HCT116 (cell line): ENCODE data around the gene MAPKBP1. TPM values are rescaled to one million over a fixed set of nuclear protein-coding genes. Genes with fewer than 3 reads are reported as not detected.

Experiments used
- ATAC-seq: fragments of 200-7000 bp; cut with Tn5 transposase; 2 replicates; pipeline ENCODE4 v1.9.1; 2020; ENCODE audit warnings: mild to moderate bottlenecking, moderate library complexity
- BruUV-seq: library from RNA; stranded (reverse); fragments of 400-500 nt; replicated peaks from 2 replicates; lab custom pipeline; 2021; lab: Mats Ljungman, UMichigan
- CTCF ChIA-PET: fragments of 300-600 bp; sonication (Branson Sonifier 250); formaldehyde crosslinking; loops from one replicate; lab custom pipeline; 2021; ENCODE audit warnings: antibody characterized with exemption; lab: Charles Lee
- POLR2A ChIA-PET: fragments of 300-600, 350-600 bp; sonication (Branson Sonifier 250); formaldehyde crosslinking; loops from one replicate; lab custom pipeline; 2021; ENCODE audit warnings: antibody characterized with exemption; lab: Charles Lee
- RAD21 ChIA-PET, 2 experiments: fragments of 300-600 bp; sonication (Branson Sonifier 250); formaldehyde crosslinking; loops; one replicate each; lab custom pipeline; 2023; ENCODE audit warnings: low total read pairs in 2 of 2; ENCODE audit not compliant: uncharacterized antibody in 2 of 2, unreplicated experiment in 2 of 2, low non-redundant PET in 1 of 2; lab: Charles Lee
- DNase-seq: peaks from one replicate; pipeline ENCODE4 v3.0.0-alpha.2; 2010; ENCODE audit warnings: low read depth, low spot score
- H2AFZ ChIP-seq: fragments of 200-600 bp; shearing (Covaris generic), sonication (generic); 2 replicates; pipeline ENCODE4 v1.6.1; 2017; ENCODE audit warnings: low read depth, mixed run types, mixed read lengths, antibody characterized with exemption, low read length; ENCODE audit not compliant: poor library complexity, severe bottlenecking
- H3K27ac ChIP-seq: 2 replicates; pipeline ENCODE4 v1.5.1; 2012; ENCODE audit warnings: low read depth, low read length
- H3K27me3 ChIP-seq: fragments of 200-600 bp; sonication (generic); 2 replicates; pipeline ENCODE4 v1.6.1; 2016; ENCODE audit warnings: mixed run types, low read length, mixed read lengths; ENCODE audit not compliant: insufficient read depth
- H3K36me3 ChIP-seq, 2 experiments: fragments of 200-500 bp in 1 of 2; fragments of 200-600 bp in 1 of 2; sonication (Bioruptor generic) in 1 of 2; sonication (generic) in 1 of 2; 2 replicates each; pipeline versions ENCODE4 v1.5.1 to v1.6.1; 2014 to 2016; ENCODE audit warnings: low read length in 2 of 2, inconsistent platforms in 1 of 2, mixed read lengths in 1 of 2, mixed run types in 1 of 2; ENCODE audit not compliant: insufficient read depth in 2 of 2, control insufficient read depth in 1 of 2
- H3K4me1 ChIP-seq, 2 experiments: fragments of 200-600 bp in 1 of 2; sonication (generic) in 1 of 2; 2 replicates each; pipeline versions ENCODE4 v1.5.1 to v1.6.1; 2012 to 2017; ENCODE audit warnings: low read length in 2 of 2, inconsistent platforms in 1 of 2, mild to moderate bottlenecking in 1 of 2, mixed read lengths in 1 of 2, mixed run types in 1 of 2, moderate library complexity in 1 of 2; ENCODE audit not compliant: insufficient read depth in 2 of 2, control insufficient read depth in 1 of 2
- H3K4me2 ChIP-seq: fragments of 200-600 bp; sonication (generic); 2 replicates; pipeline ENCODE4 v1.6.1; 2017; ENCODE audit warnings: mixed run types, low read length, mixed read lengths
- H3K4me3 ChIP-seq, 2 experiments: fragments of 200-600 bp in 1 of 2; sonication (generic) in 1 of 2; replicated peaks in 1 of 2; 2 replicates each; pipeline ENCODE4 v1.5.1; 2011 to 2016; ENCODE audit warnings: low read length in 2 of 2, control low read depth in 1 of 2, low read depth in 1 of 2, mild to moderate bottlenecking in 1 of 2, mixed read lengths in 1 of 2, mixed run types in 1 of 2
- H3K79me2 ChIP-seq: fragments of 200-600 bp; sonication (generic); 2 replicates; pipeline ENCODE4 v1.6.1; 2017; ENCODE audit warnings: mild to moderate bottlenecking, mixed run types, low read length, moderate library complexity, mixed read lengths; ENCODE audit not compliant: insufficient read depth
- H3K9ac ChIP-seq: fragments of 200-600 bp; sonication (generic); 2 replicates; pipeline ENCODE4 v1.6.1; 2016; ENCODE audit warnings: low read length, mixed read lengths
- H3K9me2 ChIP-seq: fragments of 200-600 bp; sonication (generic), shearing (Covaris generic); 2 replicates; pipeline ENCODE4 v1.6.1; 2017; ENCODE audit warnings: mixed run types, mild to moderate bottlenecking, moderate library complexity; ENCODE audit not compliant: insufficient read depth
- H3K9me3 ChIP-seq, 2 experiments: fragments of 200-500 bp in 1 of 2; fragments of 200-600 bp in 1 of 2; sonication (Bioruptor generic) in 1 of 2; sonication (generic) in 1 of 2; 2 replicates each; pipeline ENCODE4 v1.6.1; 2014 to 2017; ENCODE audit warnings: low read length in 2 of 2, mixed read lengths in 2 of 2, inconsistent platforms in 1 of 2, low read depth in 1 of 2, mild to moderate bottlenecking in 1 of 2, mixed run types in 1 of 2, moderate library complexity in 1 of 2; ENCODE audit not compliant: control insufficient read depth in 1 of 2, insufficient read depth in 1 of 2
- H4K20me1 ChIP-seq: fragments of 200-600 bp; sonication (generic), shearing (Covaris generic); 2 replicates; pipeline ENCODE4 v1.6.1; 2017; ENCODE audit warnings: mixed run types, mild to moderate bottlenecking, moderate library complexity; ENCODE audit not compliant: insufficient read depth
- CBX3 ChIP-seq: IDR thresholded peaks from 2 replicates; pipeline ENCODE4 v1.6.1; 2012; ENCODE audit warnings: low read depth
- CEBPB ChIP-seq: IDR thresholded peaks from 2 replicates; pipeline ENCODE4 v1.6.1; 2012; ENCODE audit warnings: low read depth
- EGR1 ChIP-seq: IDR thresholded peaks from 2 replicates; pipeline ENCODE4 v1.6.1; 2012; ENCODE audit warnings: low read depth
- ELF1 ChIP-seq: IDR thresholded peaks from 2 replicates; pipeline ENCODE4 v1.6.1; 2012; ENCODE audit warnings: low read depth, borderline replicate concordance
- EZH2 ChIP-seq: fragments of 200-600 bp; sonication (generic); IDR thresholded peaks from 2 replicates; pipeline ENCODE4 v1.6.1; 2017; ENCODE audit warnings: antibody characterized with exemption, mixed run types
- FOSL1 ChIP-seq: IDR thresholded peaks from 2 replicates; pipeline ENCODE4 v1.6.1; 2012; ENCODE audit warnings: low read depth
- JUND ChIP-seq: IDR thresholded peaks from 2 replicates; pipeline ENCODE4 v1.6.1; 2012
- POLR2A ChIP-seq: IDR thresholded peaks from 2 replicates; pipeline ENCODE4 v1.7.0; 2011; ENCODE audit warnings: borderline replicate concordance; ENCODE audit not compliant: insufficient read depth, insufficient read length; ENCODE audit errors: extremely low read depth
- POLR2AphosphoS5 ChIP-seq: IDR thresholded peaks from 2 replicates; pipeline ENCODE4 v1.6.1; 2011; ENCODE audit warnings: mild to moderate bottlenecking, low read depth, low read length, moderate library complexity
- RAD21 ChIP-seq: IDR thresholded peaks from 2 replicates; pipeline ENCODE4 v1.6.1; 2012; ENCODE audit warnings: low read depth, mild to moderate bottlenecking
- SIN3A ChIP-seq: IDR thresholded peaks from 2 replicates; pipeline ENCODE4 v1.6.1; 2012; ENCODE audit warnings: low read depth
- SP1 ChIP-seq: IDR thresholded peaks from 2 replicates; pipeline ENCODE4 v1.6.1; 2012; ENCODE audit warnings: low read depth
- SRF ChIP-seq: IDR thresholded peaks from 2 replicates; pipeline ENCODE4 v1.6.1; 2012; ENCODE audit warnings: low read depth
- TCF7L2 ChIP-seq: IDR thresholded peaks from 2 replicates; pipeline ENCODE4 v1.7.0; 2011; ENCODE audit warnings: borderline replicate concordance, inconsistent platforms; ENCODE audit not compliant: insufficient read depth, insufficient read length; ENCODE audit errors: extremely low read depth
- YY1 ChIP-seq: IDR thresholded peaks from 2 replicates; pipeline ENCODE4 v1.6.1; 2011; ENCODE audit warnings: low read length, low read depth, moderate library complexity, mild to moderate bottlenecking; ENCODE audit not compliant: insufficient replicate concordance; ENCODE audit errors: extremely low read depth
- ZFX ChIP-seq: fragments of 450-650 bp; IDR thresholded peaks from 2 replicates; pipeline ENCODE4 v1.6.1; 2017
- ZNF274 ChIP-seq: fragments of 200-500 bp; sonication (Bioruptor generic); IDR thresholded peaks from 2 replicates; pipeline ENCODE4 v1.6.1; 2014; ENCODE audit warnings: mild to moderate bottlenecking, low read depth, low read length, inconsistent platforms
- intact Hi-C: fragments of 100-400 bp; cut with micrococcal nuclease; formaldehyde crosslinking; loops from 2 replicates; pipeline ENCODE4 v1.10.0; 2022
- total RNA-seq: library from RNA; stranded (reverse); gene quantifications from one replicate; pipeline ENCODE4 v1.2.1, GENCODE V29; 2021; ENCODE audit not compliant: unreplicated experiment
- TF ChIP-seq, protein P1 (sequence below): IDR thresholded peaks from 2 replicates; pipeline ENCODE4 v1.6.1; 2011; ENCODE audit warnings: mild to moderate bottlenecking, low read length, moderate library complexity; ENCODE audit not compliant: insufficient replicate concordance; ENCODE audit errors: extremely low read depth
- TF ChIP-seq, protein P2 (sequence below): IDR thresholded peaks from 2 replicates; pipeline ENCODE4 v1.6.1; 2012
- TF ChIP-seq, protein P3 (sequence below): IDR thresholded peaks from 2 replicates; pipeline ENCODE4 v1.6.1; 2012

Gene MAPKBP1
- total RNA-seq, 1 experiment from 2014 or later, result 21.3 TPM

DNA sequence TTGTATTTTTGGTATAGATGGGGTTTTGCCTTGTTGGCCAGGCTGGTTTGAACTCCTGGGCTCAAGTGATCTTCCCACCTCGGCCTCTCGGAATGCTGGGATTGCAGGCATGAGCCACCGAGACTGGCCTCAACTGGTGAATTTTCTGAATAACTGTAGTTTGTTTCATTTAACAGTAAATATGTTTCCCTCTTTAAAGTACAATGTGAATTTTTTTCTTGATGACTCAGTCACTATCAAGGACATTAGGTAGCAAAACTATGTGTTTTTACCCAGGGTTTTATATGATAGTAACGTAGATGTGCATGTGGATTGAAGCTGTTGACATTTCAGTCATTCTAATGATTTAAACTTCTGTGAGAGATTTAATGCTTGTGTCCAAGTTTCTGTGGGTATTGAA lies 40.2 kb upstream of the MAPKBP1 start:
- no peaks in the 10 kb centered on the region for H3K79me2 ChIP-seq
- ChIA-PET CTCF (no interaction called here), RAD21 (no interaction called here), POLR2A (no interaction called here)
- BruUV-seq, result no TSS peak
- no peak overlapping the region for H3K4me3 ChIP-seq
- no peak for DNase-seq
- no peak overlapping the region for H3K9ac ChIP-seq
- no peak for ATAC-seq
- H3K4me2 ChIP-seq, result no peak overlapping the region
- intact Hi-C loops, result no loop called here
- no peak overlapping the region for H2AFZ ChIP-seq
- H3K27me3 ChIP-seq, result no peaks in the 10 kb centered on the region
- no peak overlapping the region for H3K27ac ChIP-seq
- no peaks in the 10 kb centered on the region for H3K9me3 ChIP-seq
- no peaks in the 10 kb centered on the region for H4K20me1 ChIP-seq
- no peaks in the 10 kb centered on the region for H3K9me2 ChIP-seq
- H3K4me1 ChIP-seq, result no peaks in the 10 kb centered on the region
- H3K36me3 ChIP-seq, result peaks cover 9 to 17% of the 10 kb centered on the region in 2 experiments; a peak in 3 of 4 replicates
- TF ChIP-seq ZNF274 (no peak), EGR1 (no peak), EZH2 (no peak)

DNA sequence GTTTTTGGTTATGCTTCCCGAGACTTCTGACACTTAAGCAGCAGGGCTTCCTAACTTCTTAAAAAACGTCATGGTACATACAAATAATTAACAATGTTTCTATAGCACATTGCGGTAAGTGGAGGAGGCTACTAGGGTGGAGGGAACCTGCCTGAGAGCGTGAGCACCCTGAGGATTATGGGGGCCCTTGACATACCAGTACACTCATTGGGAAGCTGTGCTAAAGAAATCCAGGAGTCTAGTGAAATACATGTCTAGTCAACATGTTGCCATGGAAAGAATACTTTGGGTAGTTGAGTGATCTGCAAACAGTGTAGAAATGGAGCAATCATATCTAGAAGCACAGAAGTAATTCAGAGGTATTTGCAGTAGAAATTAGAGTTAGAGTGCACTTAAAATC lies 39.2 kb upstream of the MAPKBP1 start:
- TF ChIP-seq JUND, result no peak
- TF ChIP-seq, protein P1, sequence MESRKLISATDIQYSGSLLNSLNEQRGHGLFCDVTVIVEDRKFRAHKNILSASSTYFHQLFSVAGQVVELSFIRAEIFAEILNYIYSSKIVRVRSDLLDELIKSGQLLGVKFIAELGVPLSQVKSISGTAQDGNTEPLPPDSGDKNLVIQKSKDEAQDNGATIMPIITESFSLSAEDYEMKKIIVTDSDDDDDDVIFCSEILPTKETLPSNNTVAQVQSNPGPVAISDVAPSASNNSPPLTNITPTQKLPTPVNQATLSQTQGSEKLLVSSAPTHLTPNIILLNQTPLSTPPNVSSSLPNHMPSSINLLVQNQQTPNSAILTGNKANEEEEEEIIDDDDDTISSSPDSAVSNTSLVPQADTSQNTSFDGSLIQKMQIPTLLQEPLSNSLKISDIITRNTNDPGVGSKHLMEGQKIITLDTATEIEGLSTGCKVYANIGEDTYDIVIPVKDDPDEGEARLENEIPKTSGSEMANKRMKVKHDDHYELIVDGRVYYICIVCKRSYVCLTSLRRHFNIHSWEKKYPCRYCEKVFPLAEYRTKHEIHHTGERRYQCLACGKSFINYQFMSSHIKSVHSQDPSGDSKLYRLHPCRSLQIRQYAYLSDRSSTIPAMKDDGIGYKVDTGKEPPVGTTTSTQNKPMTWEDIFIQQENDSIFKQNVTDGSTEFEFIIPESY, result no peak
- TF ChIP-seq EGR1, result no peak
- TF ChIP-seq ELF1, result no peak
- TF ChIP-seq CEBPB, result no peak
- no peak for TF ChIP-seq RAD21
- no peak for TF ChIP-seq TCF7L2
- TF ChIP-seq, protein P2, sequence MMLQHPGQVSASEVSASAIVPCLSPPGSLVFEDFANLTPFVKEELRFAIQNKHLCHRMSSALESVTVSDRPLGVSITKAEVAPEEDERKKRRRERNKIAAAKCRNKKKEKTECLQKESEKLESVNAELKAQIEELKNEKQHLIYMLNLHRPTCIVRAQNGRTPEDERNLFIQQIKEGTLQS, result no peak
- no peak for TF ChIP-seq EZH2
- no peak for TF ChIP-seq SP1
- TF ChIP-seq ZNF274, result no peak
- TF ChIP-seq ZFX, result no peak
- no peak for TF ChIP-seq YY1
- TF ChIP-seq SRF, result no peak
- no peak for TF ChIP-seq SIN3A
- no peak for TF ChIP-seq POLR2A
- TF ChIP-seq FOSL1, result no peak
- no peak for TF ChIP-seq POLR2AphosphoS5
- no peak for TF ChIP-seq CBX3
- TF ChIP-seq, protein P3, sequence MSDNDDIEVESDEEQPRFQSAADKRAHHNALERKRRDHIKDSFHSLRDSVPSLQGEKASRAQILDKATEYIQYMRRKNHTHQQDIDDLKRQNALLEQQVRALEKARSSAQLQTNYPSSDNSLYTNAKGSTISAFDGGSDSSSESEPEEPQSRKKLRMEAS, result no peak
- TF ChIP-seq, all 23 proteins: peak for 0
- POLR2A ChIA-PET, result no interaction called here
- BruUV-seq, result no TSS peak

More for the DNA sequence above, 39.2 kb upstream of the MAPKBP1 start:
- no peaks in the 10 kb centered on the region for H3K4me1 ChIP-seq
- CTCF ChIA-PET, result no interaction called here
- ATAC-seq (no peak), DNase-seq (no peak)
- H3K4me2 ChIP-seq, result no peak overlapping the region
- RAD21 ChIA-PET, result no interaction called here
- H3K9me2 ChIP-seq, result no peaks in the 10 kb centered on the region
- H3K79me2 ChIP-seq, result no peaks in the 10 kb centered on the region
- H3K9me3 ChIP-seq, result no peaks in the 10 kb centered on the region
- H3K36me3 ChIP-seq, result peaks cover 9 to 20% of the 10 kb centered on the region in 2 experiments; a peak in 3 of 4 replicates
- no peak overlapping the region for H3K9ac ChIP-seq
- no peak overlapping the region for H2AFZ ChIP-seq
- no peaks in the 10 kb centered on the region for H4K20me1 ChIP-seq
- H3K4me3 ChIP-seq, result no peak overlapping the region
- no peak overlapping the region for H3K27ac ChIP-seq
- intact Hi-C loops, result no loop called here
- no peaks in the 10 kb centered on the region for H3K27me3 ChIP-seq
